OCI-M1 (cell line): ENCODE data around the gene PGAP3.
"Not testable (repeated sequence)": the region's sequence is repeated elsewhere in the genome, so short reads cannot be mapped to it uniquely, and the experiment has no call there.

ENCODE experiments used
- DNase-seq: peaks from one replicate; lab custom pipeline; 2025; lab: John Stamatoyannopoulos, UW

Gene PGAP3

DNA sequence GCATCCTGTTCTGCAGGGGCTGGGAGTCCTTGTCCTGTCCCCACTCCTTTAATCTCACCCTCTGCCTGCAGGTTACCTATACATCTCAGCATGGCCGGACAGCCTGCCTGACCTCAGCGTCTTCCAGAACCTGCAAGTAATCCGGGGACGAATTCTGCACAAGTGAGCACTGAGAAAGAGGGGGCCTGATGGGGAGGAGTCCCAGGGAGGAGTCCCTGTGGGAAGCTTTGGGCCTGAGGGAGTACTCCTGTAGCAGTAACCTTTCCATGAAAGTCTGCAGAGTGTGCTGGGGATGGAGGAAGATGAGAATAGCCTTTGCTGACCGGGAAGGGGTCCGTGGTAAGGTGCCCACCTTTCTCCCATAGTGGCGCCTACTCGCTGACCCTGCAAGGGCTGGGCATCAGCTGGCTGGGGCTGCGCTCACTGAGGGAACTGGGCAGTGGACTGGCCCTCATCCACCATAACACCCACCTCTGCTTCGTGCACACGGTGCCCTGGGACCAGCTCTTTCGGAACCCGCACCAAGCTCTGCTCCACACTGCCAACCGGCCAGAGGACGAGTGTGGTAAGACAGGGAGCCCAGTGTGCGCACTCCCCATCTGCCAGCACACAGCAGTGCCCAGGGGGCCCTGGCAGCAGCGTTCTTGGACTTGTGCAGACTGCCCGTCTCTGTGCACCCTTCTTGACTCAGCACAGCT is 27.7 kb upstream of the PGAP3 start:
- DNase-seq: no peak

DNA sequence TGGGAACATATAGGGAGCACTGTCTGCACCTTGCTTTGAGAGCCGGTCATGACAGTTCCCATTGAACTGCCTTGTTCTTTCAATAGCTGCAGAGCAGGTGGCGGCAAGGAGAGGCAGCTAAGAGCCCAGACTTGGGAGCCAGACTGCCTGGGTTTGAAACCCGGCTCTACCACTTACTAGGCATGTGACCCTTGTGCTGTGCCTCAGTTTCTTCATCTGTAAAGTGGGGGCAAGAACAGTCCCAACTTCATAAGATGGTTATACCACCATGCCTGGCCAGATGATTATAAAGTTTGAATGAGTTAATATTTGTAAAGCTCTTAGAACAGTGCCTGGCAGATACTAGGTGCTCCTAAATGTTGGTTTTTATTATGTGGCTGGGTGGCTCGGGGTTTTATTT is 26.4 kb upstream of the PGAP3 start:
- DNase-seq: no peak

DNA sequence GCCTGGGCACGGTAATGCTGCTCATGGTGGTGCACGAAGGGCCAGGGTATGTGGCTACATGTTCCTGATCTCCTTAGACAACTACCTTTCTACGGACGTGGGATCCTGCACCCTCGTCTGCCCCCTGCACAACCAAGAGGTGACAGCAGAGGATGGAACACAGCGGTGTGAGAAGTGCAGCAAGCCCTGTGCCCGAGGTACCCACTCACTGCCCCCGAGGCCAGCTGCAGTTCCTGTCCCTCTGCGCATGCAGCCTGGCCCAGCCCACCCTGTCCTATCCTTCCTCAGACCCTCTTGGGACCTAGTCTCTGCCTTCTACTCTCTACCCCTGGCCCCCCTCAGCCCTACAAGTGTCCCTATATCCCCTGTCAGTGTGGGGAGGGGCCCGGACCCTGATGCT is 24.0 kb upstream of the PGAP3 start:
- DNase-seq: no peak

DNA sequence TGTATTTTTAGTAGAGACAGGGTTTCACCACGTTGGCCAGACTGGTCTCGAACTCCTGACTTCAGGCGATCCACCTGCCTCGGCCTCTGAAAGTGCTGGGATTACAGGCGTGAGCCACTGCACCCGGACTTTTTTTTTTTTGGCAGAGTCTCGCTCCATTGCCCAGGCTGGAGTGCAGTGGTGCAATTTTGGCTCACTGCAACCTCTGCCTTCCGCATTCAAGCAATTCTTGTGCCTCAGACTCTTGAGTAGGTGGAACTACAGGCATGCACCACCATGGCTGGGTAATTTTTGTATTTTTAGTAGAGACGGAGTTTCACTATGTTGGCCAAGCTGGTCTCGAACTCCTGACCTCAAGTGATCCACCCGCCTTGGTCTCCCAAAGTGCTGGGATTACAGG is 23.2 kb upstream of the PGAP3 start:
- DNase-seq: not testable (repeated sequence)

DNA sequence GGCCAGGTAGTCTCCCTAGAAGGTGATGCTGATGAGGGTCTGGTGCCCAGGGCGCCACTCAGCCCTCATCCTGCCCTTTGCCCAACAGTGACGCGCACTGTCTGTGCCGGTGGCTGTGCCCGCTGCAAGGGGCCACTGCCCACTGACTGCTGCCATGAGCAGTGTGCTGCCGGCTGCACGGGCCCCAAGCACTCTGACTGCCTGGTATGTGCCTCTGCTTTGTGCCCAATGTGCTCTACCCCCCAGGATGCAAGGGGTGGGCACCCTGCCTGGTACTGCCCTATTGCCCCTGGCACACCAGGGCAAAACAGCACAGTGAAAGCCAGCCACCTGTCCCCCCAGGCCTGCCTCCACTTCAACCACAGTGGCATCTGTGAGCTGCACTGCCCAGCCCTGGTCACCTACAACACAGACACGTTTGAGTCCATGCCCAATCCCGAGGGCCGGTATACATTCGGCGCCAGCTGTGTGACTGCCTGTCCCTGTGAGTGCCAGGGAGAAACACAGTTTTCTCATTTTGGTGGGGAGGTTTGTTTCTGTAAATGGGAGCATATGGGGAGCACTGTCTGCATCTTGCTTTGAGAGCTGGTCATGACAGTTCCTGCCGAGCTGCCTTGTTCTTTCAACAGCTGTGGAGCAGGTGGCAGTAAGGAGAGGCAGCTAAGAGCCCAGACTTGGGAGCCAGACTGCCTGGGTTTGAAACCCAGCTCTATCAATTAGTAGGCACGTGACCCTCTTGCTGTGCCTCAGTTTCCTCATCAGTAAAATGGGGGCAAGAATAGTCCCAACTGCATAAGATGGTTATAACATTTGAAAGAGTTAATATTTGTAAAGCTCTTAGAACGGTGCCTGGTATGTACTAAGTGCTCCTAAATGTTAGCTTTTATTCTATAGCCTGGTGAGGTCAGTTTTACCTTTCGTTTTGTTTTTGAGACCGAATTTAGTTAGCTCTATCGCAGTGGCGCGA is 22.4 kb upstream of the PGAP3 start:
- DNase-seq: no peak

DNA sequence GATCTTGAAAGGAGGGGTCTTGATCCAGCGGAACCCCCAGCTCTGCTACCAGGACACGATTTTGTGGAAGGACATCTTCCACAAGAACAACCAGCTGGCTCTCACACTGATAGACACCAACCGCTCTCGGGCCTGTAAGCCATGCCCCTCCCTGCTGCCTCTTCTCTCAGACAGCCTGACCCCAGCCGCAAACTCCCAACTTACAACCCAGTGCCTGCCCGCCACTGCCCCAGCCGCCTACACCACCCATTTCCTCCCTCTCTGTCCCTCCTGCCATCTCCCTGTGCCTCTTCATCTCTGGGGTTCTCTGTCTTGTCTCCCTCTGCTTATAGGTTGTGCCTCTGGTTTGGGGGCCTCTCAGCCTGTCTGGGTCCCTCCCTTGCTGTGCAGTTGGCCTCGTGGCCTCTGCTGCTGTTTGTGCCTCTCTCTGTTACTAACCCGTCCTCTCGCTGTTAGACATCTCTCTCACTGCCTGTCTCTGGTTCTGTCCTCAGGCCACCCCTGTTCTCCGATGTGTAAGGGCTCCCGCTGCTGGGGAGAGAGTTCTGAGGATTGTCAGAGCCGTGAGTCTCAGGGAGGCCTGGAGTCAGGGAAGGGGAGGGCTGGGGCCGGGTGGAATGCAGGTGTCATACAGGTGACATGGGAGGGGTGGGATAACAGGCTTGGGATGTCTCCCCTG is 21.6 kb upstream of the PGAP3 start:
- DNase-seq: no peak

DNA sequence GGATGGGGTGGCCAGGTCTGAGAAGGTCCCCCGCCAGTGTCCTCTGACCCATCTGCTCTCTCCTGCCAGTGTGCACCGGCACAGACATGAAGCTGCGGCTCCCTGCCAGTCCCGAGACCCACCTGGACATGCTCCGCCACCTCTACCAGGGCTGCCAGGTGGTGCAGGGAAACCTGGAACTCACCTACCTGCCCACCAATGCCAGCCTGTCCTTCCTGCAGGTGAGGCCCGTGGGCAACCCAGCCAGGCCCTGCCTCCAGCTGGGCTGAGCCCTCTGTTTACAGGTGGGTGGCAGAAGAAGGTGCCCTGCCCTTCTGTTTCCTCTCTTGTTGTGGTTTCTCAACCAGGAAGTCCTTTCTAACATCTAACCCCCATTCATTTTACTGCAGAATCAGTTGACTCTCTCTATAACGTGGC is 19.1 kb upstream of the PGAP3 start:
- DNase-seq: no peak

DNA sequence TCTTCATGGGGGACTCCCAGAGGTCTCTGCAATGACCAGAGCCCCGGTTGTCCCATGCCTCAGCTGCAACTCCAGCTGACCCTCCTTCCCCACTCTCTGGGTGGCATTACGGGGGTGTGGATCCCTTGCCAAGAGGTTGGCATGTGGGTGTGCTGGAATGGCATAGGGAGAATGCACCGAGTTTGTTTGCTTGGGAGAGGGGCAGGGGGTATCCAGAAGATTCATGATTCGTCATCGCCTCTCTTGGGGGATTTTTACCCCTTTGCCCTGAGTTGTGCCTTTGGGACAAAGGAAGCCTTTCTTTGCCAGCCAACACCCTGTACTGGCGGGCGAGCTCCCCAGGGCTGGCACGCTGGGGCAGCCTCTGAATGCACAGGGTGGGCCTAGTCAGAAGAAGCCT is 18.5 kb upstream of the PGAP3 start:
- DNase-seq: no peak

DNA sequence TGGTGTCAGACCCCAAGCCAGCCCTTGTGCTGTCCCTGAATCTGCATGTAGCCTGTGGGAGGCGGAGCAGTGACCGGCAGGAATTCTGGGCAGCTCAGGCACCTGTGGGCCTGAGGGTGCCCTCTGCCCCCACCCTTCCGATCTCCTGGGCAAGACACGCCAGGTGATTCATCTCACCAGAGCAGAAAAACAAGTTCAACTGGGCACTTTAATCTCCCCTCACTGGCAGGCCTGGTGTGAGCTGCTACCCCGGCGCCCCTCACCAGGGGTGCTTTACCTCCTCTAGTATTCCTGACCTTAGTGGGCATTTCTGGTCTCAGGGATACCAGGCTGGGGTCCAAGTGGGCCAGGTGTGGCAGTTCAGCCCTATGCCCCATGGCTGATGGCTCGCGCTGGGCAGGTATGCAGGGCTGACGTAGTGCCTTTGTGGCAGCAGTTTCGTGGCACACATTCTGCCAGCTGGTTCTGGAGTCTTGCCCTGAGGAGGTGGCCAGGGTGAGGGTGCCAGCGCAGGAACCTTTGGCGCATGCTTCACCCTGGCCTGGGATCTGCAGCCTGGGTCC is 18.0 kb upstream of the PGAP3 start:
- DNase-seq: no peak

DNA sequence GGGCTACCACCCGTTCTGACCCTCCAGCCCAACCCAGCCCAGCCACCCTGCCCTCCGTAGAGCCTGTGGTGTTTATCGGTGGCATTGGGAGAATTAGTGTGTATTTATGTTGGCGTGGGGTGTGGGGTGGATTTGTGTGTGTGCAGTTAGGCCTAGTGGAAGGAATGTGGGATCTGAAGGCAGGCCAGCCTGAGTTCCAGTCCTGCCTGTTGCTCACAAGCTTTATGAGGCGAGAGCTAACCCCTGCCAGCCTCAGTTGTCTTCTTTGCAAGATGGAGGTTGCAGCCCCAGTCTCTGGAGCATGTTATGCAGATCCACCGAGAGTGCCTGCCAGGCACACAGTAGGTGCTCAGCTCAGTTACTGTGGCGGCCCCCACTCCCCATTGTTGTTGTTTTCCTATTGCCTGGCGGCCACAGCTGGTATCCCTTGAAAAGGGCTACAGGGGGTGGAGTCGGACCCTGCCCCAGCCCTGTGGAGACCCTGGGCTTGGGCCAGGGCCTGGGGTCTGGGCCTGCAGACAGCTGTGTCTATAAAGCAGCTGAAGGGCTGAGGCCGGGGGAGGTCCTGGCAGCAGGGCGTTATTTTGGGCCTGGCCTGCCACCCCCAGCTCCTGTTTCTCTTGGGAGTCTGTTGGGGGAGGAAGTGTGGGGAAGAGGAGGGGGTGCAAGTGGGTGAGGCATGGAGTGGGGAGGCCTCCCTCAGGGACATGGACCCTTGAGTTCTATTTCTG is 17.1 kb upstream of the PGAP3 start:
- DNase-seq: no peak

DNA sequence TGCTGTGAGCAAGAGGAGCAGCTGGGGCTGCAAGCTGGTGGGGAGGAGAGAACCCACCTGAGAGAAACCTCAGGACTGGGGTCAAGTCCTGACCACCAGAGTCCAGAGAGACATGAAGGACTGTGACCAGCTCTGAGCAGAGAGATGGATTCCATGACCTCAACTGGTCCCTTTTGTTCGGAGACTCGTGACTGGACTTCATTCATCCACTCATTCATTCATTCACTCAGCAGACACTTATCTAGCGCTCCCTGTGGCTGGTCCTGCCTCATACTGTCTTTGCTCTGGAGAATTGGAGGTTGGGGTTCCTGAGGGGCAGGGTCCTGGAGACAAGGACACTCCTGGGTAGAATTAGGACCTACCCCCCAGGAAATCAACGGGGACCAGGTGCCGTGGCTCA is 16.1 kb upstream of the PGAP3 start:
- no peak for DNase-seq

DNA sequence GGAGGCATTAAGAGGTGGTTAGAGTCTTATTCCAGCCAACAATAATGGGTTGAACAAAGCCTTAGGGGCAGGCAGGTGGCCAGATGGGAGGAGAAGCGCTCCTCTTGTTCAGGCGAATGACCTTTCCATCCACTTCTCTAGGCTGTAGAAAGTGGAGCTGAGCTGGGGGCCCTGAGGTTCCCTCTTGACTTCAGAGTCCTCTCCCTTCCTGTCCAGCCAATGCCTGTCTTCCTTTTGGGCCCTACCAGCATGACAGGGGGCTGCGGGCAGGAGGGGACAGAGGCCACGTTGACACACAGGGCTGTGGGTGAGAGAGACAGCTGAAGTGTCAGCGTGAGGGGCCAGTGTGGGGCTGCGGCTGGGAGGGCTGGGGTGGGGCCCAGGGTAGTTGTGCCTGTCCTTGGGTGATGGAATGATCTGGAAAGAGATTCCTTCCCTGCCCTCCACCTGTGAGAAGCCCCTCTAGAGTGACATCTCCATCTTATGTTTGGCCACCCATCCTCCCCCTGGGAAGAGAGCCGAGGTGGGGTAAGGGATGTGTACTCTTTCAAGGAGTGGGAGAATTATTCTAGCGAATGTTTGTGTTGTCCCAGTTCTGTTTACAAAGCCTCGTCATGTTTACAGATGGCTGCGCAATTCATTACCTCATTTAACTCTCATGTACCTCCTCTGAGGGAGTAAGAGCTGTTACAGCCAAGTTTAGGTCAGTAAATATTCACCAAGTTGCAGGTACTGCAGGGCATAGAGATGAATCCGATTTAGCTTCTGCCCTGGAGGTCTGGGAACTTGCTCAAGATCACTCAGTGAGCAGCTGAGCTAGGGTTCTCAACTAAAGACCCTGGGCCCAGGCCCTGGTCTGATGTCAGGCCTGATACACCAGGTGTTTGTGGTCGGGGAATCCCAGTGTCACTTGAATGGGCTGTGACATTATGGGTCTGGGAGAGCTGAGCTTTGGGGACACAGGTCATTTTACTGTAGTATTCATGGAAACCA is 15.3 kb upstream of the PGAP3 start:
- DNase-seq: no peak

DNA sequence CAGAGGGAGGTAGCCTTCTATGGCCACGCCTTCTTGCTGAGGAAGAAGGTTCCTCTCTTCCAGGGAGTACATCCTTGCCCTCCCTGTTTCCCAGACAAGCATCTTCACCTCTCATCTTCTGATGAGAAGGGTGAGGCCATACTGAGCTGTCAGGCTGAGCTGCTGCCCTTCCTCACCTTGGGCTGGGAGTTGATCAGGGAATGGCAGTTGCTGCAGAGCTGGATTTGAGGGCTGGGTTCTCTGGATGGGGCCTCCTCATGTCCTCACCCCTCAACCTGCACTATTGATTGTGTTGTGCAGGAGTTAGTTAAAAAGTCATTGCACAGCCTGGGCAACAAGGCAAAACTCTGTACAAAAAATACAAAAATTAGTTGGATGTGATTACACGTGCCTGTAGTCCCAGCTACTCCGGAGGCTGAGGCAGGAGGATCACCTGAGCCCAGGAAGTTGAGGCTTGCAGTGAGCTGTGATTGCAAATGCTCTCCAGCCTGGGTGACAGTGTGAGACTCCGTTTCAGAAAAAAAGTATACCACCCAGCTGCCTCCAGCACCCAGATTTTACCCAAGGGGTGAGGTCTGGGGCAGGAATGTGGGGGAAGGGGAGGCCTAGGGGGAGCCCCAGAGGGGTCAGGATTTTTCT is 14.0 kb upstream of the PGAP3 start:
- no peak for DNase-seq

DNA sequence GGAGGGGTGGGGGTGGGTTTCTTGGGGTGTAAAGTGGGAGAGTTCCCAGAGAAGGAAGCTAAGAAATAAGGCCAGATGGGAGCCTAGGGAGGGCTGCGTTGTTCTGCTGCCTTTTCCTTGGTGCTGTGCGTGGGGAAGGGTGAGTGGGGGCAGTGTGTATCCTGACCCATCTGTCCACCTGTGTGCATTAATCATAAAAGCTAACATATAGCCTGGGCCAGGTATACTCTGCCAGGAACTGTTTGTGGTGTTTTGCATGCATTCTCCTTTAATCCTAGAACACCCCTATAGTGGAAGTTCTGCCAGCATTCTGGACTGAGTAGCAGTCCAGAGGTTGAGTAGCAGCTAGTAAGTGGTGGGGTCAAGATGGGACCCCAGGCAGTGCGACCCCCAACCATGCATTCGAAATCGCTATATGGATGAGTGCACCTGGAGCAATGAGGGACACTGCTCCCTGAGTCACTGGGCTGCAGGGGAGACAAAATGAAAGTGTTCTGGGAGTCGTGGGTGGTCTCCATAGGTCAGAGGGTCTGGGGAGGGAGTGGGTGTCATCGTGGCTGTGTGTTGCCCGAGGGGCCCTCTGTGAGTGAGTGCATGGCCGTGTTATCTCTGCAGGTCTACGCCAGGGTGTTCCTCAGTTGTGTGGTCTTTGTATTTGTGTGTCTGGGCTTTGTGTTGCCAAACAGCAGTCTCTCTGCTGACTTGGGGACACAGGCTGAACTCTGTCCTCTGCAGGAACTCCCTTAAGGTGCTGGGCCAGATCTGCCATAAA is 13.3 kb upstream of the PGAP3 start:
- no peak for DNase-seq

DNA sequence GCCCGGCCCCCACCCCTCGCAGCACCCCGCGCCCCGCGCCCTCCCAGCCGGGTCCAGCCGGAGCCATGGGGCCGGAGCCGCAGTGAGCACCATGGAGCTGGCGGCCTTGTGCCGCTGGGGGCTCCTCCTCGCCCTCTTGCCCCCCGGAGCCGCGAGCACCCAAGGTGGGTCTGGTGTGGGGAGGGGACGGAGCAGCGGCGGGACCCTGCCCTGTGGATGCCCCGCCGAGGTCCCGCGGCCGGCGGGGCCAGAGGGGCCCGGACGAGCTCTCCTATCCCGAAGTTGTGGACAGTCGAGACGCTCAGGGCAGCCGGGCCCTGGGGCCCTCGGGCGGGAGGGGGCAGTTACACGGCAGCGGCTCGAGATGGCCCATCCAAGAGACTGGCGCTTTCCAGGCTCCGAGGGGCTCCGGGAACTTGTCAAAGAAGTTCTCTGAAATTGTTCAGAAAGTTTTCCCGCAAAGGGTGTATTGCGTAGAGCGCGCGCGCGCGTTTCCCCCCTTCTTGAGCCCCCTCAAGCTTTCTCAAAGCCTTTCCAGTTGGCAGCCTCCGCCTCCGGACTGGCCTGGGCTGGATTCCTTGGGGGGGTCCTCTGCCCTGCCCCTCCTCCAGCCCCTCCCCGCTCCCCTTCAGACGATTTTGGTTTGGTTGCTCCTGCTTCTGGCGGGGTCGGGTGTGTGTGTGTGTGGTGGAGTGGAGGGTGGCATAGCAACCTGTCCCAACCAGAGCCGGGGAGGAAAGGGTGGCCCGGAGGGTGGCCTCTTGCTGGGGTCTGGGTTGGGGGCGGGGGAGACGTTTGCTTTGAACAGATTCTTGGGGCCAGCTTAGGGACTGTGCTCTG is 12.5 kb upstream of the PGAP3 start:
- DNase-seq: no peak

DNA sequence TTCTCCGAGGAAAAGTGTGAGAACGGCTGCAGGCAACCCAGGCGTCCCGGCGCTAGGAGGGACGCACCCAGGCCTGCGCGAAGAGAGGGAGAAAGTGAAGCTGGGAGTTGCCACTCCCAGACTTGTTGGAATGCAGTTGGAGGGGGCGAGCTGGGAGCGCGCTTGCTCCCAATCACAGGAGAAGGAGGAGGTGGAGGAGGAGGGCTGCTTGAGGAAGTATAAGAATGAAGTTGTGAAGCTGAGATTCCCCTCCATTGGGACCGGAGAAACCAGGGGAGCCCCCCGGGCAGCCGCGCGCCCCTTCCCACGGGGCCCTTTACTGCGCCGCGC is 11.9 kb upstream of the PGAP3 start, which contains the start of gene ERBB2:
Gene ERBB2, plus strand, starts transcription at position 247 of the 330 bp plus-strand sequence. CDS start 175 bp downstream, outside the sequence.
- DNase-seq: no peak

DNA sequence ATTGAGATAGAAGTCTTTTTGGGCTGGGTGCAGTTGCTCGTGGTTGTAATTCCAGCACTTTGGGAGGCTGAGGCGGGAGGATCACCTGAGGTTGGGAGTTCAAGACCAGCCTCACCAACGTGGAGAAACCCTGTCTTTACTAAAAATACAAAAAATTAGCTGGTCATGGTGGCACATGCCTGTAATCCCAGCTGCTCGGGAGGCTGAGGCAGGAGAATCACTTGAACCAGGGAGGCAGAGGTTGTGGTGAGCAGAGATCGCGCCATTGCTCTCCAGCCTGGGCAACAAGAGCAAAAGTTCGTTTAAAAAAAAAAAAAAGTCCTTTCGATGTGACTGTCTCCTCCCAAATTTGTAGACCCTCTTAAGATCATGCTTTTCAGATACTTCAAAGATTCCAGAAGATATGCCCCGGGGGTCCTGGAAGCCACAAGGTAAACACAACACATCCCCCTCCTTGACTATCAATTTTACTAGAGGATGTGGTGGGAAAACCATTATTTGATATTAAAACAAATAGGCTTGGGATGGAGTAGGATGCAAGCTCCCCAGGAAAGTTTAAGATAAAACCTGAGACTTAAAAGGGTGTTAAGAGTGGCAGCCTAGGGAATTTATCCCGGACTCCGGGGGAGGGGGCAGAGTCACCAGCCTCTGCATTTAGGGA is 11.4 kb upstream of the PGAP3 start:
- DNase-seq: not testable (repeated sequence)

DNA sequence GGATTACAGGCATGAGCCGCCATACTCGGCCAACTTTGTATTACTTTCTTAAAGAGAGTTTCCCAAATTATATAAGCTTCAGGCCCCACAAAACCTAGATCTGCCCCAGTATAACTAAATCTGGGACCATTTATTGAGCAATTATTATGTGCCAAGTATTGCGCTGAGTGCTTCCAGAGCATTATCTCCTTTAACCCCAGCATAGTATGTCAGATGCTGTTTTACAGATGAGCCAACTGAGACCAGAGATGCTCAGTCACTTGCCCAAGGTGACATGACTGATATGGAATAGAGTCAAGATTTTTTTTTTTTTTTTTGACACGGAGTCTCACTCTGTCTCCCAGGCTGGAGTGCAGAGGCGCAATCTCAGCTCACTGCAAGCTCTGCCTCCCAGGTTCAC is 10.1 kb upstream of the PGAP3 start:
- DNase-seq: no peak
